ENCODE data around the gene CARD19.

The CARD19 gene

DNA sequence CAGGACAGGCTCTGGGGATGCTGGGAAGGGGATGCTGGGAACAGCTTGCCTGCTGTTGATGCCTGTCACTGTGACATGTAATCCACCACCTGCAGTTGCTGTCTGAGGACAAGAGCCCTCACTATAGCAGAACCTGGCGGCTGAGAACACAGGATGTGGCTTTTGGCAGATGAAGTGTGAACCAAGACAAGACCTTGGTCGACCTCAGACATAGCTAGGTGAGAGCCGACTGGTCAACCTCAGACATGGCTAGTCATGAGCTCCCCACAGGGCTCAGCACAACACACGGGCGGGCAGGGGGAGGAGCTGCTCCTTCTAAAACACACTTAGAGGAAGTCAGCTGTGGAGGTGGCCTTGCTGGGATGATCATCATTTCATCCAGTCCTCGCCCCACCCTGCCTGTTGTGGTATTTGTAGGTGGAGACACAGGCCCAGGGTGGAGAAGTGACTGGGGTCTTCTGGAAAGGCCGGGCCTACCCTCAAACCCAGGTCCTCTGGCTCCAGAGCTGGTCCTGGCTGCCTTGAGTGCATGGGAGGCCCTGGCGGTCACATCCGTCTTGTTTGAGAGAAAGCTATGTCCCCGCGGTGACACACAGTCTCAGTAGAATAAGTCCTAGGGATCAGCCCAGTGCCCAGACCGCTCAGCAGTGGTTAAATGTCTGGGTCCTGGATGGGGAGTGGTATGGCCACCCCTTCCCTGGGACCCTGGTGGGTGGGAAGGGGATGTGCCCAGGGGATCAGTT is 31.5 kb upstream of the CARD19 start:
- DNase-seq = no peak

DNA sequence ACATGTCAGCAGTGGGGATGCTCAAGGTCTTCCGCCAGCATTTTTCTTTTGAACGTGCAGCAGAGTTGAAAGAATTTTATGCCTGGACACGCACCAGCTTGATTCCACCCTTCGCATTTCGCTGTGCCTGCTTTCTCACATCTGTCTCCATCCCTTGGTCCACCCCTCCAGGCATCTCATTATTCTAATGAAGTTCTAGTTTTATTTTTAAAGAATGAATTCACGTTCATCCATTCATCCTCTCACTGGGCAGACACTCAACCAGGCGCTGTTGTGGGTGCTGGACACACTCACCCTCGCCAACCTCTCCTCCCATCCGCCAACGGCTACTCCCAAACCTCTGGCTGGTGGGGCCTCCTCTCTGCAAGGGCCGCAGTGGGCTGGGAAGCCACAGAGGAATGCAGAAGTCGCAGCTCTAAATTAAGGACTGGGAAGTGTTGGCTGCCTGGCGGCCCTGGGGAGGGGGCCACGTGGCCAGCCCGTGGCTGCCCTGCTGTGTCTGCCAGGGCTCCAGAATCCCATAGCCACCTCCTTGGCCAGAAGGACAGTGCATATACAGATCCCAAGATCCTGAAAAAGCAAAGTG is 30.8 kb upstream of the CARD19 start:
- DNase-seq = no peak

- no peak for DNase-seq
Measured at GRCh38 chr9:93066978-93067603, 28.9 kb upstream of the CARD19 start.

GRCh38 chr9:93068956-93069355 is 27.1 kb upstream of the CARD19 start:
- DNase-seq = no peak

- no peak for DNase-seq
Measured at GRCh38 chr9:93071464-93071863, 24.6 kb upstream of the CARD19 start.

DNA sequence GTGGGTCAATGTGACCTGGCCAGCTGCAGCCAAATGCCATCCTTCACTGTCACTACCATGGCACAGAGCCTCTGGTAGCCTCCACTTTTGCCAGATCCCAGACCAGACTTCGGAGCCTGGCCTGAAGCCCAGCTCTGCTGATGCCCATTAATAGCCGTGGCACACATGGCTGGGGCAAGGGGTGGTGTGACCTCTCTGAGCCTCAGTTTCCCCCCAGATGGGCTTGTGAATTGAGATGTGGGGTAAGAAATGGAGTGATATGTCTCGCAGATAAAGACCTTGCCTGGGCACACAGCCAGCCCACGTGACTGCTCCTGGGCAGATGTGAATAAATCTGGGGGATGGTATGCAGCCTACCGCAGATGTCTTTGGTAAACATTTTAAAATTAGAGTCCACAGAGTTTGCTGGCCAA is 23.6 kb upstream of the CARD19 start:
- DNase-seq = no peak

DNA sequence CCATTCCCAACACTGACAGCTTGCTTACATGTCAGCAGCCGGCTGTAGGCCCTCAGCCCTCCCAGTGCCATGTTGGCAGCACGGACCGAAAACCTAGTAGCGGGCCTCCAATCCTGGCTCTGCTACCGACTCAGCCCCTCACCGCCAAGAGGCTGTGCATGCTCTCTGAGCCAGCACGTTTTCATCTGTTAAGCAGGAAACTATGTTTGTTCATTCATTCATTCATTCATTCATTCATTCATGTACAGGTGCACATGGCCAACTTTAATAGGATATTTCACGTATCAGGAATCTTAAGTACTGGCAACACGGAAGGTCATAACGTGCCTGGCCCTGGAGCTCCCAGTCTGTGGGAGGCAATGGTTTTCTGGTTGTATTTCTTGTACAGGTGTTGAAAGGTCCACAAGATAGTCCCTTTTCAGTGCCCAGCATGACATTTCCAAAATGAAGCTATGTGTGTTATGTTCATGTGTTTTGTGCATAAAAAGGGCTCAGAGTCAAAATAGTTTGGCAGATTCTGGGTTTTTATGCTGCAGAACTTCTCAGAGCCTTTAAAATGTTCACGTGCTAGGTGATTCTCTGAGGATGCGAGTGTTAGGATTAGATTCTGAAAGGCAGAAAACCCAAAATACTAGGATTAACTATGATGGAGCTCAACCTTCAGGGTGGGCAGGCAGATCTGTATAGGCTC is 19.8 kb upstream of the CARD19 start:
- DNase-seq = no peak

DNA sequence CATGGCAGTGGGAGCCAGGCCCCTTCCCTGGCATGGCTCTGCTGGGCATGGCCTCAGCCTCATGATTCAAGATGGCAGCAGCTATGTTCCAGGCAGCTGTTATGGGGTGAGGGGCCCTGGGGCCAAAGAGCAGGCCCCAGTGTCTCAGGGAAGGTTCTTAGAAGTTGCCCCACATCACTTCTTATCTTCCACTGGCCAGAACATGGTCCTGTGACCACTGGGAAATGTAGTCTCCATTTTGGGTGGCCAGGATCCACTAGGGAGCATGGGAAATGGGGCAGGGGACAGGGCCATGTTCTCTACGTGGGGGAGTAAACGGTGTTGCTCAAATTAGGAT is 19.3 kb upstream of the CARD19 start:
- DNase-seq = no peak

DNA sequence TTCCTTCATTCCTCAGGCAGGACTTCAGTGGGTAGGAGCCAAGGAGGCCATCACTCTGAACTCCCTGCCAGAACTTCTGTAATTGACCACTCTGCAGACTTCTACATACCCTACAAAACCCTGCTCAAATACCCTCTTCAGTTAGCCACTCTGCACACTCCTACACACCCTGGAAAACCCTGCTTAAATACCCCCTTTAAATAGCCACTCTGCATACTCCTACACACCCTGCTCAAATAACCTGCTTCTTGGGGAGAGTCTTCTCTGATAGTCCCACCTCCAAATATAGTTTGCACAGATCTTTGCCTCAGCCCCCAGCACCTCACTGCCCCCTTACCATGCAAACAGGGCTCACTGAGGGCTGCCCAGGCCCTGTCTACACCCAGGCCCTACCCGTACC is 18.6 kb upstream of the CARD19 start:
- no peak for DNase-seq

DNA sequence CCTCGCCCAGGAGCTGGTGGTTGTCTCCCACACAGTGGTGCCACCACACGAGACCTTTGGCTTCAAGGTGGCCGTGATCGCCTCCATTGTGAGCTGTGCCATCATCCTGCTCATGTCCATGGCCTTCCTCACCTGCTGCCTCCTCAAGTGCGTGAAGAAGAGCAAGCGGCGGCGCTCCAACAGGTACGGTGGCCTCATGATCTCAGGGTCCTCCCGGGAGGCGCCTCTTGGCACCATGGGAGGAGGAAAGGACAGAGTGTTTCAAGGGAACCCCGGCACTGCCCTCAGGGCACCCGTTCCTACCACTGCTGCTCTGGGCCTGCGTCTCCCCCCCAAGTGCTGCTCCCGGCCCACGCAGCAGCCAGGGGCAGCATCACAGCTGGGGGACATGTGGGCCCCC is 18.2 kb upstream of the CARD19 start:
- no peak for DNase-seq

GRCh38 chr9:93079371-93079770 is 16.6 kb upstream of the CARD19 start:
- no peak for DNase-seq

DNA sequence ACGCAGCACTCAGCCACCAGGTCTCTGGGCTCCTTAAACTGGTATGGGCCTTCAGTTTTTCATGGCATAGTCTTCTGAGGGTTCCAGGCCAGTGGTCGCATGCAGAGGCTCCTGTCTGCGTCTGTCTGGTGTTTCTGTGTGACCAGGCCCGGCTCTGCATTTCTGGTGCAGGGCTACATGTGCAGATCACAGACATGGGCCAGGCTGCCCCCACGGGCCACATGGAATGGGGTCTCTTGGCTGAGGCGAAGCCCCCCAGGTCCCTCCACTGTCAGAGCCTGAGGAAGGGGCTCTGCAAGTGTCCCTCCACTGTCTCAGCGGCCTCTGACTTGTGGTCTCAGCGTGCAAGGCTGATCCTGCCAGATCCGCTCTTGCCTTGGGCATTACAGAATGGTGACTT is 15.6 kb upstream of the CARD19 start:
- DNase-seq = no peak

GRCh38 chr9:93081081-93081529 is 14.9 kb upstream of the CARD19 start:
- DNase-seq = no peak

- no peak for DNase-seq
Measured at GRCh38 chr9:93081931-93082330, 14.1 kb upstream of the CARD19 start.

GRCh38 chr9:93082841-93083411 is 13.1 kb upstream of the CARD19 start:
- DNase-seq = no peak

DNA sequence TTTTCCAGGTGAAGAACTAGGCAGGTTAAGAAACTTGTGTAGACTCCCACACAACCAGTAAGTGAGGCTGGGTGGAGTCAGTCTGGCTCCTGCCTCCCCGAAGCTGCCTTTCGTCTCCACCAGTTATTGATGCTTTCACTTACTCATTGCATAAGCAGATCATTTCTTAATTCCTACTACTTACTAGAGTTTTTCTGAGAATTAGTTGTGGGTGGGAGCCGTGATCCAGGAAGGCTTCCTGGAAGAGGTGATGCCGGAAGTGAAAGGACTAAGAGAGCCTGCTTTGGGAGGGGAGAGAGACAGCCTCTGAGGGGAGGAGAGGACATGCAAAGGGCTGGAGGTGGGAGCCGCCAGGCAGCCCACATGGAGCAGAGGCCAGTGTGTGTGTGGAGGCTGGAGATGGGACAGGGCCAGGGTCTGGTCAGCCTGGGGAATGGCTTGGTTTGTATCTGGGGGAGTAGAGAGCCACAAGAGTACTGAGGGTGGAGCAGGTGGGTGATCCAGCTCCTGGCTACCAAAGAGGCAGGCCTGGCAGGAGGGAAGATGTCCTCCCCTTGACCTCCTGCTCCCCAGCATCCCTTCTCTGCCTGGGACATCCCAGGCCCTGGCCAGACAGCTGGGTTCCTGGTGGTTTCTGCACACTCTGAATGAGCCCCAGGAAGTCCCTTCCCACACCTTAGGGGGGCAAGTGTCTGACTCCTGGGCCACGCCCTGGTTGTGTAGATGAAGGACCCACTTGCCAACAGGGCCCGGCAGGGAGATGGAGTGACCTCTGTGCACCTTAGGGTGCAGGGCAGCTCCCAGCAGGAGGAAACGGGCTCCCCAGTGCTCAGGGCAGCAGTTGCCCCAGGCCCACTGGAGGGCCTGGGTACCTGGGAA is 12.2 kb upstream of the CARD19 start:
- DNase-seq = no peak

GRCh38 chr9:93084471-93084881 is 11.5 kb upstream of the CARD19 start:
- no peak for DNase-seq

GRCh38 chr9:93085676-93086075 is 10.3 kb upstream of the CARD19 start:
- no peak for DNase-seq

DNA sequence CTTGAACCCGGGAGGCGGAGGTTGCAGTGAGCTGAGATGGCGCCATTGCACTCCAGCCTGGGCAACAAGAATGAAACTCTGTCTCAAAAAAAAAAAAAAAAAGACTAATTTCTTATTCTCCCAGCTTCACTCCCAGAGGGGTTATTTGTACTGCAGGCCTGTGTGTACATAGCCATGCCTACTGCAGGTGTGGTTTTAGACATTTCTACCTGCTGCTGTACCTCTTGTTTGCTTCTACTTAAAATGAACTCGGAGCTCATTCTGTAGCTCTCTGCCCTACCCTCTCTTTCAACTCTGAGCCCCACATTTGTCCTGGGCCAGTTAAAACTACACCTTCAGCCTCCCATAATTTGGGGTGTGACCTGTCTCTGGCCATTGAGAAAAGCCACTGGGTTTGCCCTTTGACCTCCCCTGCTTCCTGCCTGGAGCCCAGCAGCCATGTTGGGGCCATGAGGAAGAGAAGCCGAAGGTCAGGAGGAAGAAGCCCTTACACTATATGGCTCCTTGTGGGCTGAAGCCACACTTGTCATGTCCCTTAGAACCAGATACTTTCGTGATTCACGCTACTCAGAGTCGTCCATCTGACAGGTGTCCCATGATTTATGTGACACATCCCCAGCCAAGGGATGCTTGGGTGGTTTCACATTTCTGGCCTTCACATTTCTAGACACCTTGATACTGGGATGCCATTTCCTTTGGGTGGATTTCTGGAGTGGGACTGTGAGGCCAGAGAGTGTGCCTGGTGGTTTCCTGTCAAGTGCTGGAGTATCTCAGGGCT is 9.4 kb upstream of the CARD19 start:
- DNase-seq = no peak

DNA sequence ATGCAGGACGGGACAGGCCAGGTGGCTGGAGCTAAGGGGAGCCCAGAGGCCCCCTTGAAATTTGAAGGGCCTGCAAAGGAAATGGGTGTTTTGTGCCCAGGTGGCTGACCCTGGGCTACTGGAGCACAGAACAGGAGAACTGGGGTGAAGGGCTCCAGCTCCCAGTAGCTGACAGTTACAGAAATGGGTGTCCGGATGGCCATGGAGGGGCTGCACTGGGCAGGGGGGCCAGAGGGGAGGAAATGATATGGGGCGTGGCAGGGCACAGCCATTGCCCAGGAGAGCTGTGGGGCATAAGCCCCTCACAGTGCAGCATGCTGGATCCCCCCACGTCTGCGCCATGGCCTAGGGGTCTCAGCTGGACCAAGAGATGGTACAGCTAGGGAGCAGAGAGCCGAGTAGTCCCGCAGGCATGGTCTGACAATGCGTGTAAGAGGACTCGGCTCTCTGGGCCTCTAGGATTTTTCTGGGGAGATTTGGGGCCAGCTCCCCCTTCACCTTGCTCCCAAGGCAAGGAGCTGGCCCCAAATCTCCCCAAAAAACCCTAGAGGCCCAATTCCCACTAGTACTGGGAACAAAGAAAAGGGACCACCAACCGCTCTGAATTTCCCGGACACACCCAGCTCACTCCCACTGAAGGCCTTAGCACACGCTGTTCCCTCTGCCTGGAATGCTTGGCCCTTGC is 7.9 kb upstream of the CARD19 start:
- no peak for DNase-seq

DNA sequence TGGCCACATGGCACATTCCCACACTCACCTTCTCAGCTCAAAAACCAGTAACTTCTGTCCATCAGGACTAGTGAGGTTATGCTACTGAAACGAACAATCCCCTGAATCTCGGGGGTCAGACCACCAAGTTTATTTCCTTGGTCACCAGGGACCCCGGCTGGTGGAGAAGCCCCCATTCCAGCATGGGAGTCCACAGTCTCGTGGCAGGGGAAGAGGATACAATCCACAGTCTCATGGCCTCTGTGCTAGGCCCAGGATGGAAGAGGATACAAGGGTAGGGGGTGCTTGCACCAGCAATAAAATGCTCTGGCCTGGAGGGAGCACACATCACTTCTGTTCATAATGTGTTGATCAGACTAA is 7.4 kb upstream of the CARD19 start:
- DNase-seq = no peak
